Measurements from ENCODE around the gene FANK1.

DNA sequence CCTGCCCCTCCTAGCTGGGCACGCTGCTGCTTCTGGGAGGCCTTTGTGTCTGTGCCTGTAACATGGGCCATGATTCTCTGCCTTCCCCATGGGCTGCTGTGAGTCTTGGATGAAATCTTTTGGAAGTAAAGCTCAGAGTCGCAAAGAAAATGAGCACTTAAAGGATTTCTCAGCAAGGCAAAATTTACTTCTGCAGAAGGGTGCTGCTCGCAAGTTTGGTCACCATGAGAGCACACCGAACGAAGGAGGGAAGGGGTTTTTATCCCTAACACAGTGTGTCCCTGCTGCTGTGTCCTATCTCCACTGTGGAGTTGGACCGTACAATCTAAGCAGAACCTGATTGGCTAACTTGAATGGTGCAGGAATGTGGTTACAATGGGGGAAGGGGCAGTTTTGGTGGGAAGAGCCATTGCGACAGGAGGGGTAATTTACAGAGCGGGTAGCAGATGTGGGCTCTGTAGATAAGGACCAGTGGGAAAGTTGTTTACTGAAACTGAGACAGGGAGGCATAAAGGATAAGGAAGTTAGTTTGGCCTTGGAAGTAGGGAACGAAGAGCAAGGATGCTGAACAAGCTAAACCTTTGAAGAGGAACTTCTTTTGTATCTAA, 57.5 kb downstream of the FANK1 start:
- TF ChIP-seq, protein P1, sequence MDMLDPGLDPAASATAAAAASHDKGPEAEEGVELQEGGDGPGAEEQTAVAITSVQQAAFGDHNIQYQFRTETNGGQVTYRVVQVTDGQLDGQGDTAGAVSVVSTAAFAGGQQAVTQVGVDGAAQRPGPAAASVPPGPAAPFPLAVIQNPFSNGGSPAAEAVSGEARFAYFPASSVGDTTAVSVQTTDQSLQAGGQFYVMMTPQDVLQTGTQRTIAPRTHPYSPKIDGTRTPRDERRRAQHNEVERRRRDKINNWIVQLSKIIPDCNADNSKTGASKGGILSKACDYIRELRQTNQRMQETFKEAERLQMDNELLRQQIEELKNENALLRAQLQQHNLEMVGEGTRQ (IDR thresholded peaks at IDR 0.05; ENCODE audit: borderline replicate concordance, low read depth, low read length): no peak
- TF ChIP-seq, protein P2, sequence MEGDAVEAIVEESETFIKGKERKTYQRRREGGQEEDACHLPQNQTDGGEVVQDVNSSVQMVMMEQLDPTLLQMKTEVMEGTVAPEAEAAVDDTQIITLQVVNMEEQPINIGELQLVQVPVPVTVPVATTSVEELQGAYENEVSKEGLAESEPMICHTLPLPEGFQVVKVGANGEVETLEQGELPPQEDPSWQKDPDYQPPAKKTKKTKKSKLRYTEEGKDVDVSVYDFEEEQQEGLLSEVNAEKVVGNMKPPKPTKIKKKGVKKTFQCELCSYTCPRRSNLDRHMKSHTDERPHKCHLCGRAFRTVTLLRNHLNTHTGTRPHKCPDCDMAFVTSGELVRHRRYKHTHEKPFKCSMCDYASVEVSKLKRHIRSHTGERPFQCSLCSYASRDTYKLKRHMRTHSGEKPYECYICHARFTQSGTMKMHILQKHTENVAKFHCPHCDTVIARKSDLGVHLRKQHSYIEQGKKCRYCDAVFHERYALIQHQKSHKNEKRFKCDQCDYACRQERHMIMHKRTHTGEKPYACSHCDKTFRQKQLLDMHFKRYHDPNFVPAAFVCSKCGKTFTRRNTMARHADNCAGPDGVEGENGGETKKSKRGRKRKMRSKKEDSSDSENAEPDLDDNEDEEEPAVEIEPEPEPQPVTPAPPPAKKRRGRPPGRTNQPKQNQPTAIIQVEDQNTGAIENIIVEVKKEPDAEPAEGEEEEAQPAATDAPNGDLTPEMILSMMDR (IDR thresholded peaks at IDR 0.05): no peak
- TF ChIP-seq EZH2phosphoT487 (IDR thresholded peaks at IDR 0.05; ENCODE audit: borderline replicate concordance, low read depth) (no peak), JUND (IDR thresholded peaks at IDR 0.05) (no peak), FOXM1 (IDR thresholded peaks at IDR 0.05; ENCODE audit: low read depth) (no peak), POLR2AphosphoS5 (IDR thresholded peaks at IDR 0.05; ENCODE audit: low read depth, low read length) (no peak)

Data from SK-N-SH (cell line).